GM18505 (cell line): ENCODE measurements around the gene MXD4.
"Not testable (repeated sequence)": the region's sequence is repeated elsewhere in the genome, so short reads cannot be mapped to it uniquely, and the experiment has no call there.

Source experiments
- ATAC-seq: cut with Tn5 transposase; IDR thresholded peaks from one replicate; pipeline ENCODE4 v1.9.1; 2021; ENCODE audit not compliant: unreplicated experiment
- POLR2A ChIP-seq: IDR thresholded peaks from 4 replicates; pipeline ENCODE4 v1.6.1; 2011; ENCODE audit warnings: borderline replicate concordance; ENCODE audit not compliant: insufficient read depth, insufficient read length; ENCODE audit errors: extremely low read depth

MXD4 gene

GRCh38 chr4:2275546-2276251 lies 13.8 kb upstream of the MXD4 start:
- ATAC-seq = no peak
- no peak for TF ChIP-seq POLR2A

GRCh38 chr4:2275044-2275397 lies 13.1 kb upstream of the MXD4 start:
- ATAC-seq = not testable (repeated sequence)

- no peak for TF ChIP-seq POLR2A
- no peak for ATAC-seq
Observed at GRCh38 chr4:2274320-2275043, 12.6 kb upstream of the MXD4 start.

- no peak for ATAC-seq
- TF ChIP-seq POLR2A = no peak
Observed at GRCh38 chr4:2273657-2274319, 11.9 kb upstream of the MXD4 start.

GRCh38 chr4:2273221-2273620 lies 11.3 kb upstream of the MXD4 start:
- no peak for TF ChIP-seq POLR2A
- ATAC-seq = no peak

GRCh38 chr4:2272828-2273120 lies 10.9 kb upstream of the MXD4 start:
- no peak for TF ChIP-seq POLR2A
- ATAC-seq = no peak

- no peak for ATAC-seq
- TF ChIP-seq POLR2A = no peak
Observed at GRCh38 chr4:2272026-2272827, 10.3 kb upstream of the MXD4 start.

GRCh38 chr4:2271279-2272025 lies 9.5 kb upstream of the MXD4 start:
- no peak for ATAC-seq
- TF ChIP-seq POLR2A = no peak

GRCh38 chr4:2270341-2271165 lies 8.6 kb upstream of the MXD4 start:
- ATAC-seq = no peak
- no peak for TF ChIP-seq POLR2A

GRCh38 chr4:2269618-2270163 lies 7.8 kb upstream of the MXD4 start:
- ATAC-seq = no peak
- TF ChIP-seq POLR2A = no peak

GRCh38 chr4:2269206-2269531 lies 7.3 kb upstream of the MXD4 start:
- TF ChIP-seq POLR2A = no peak
- no peak for ATAC-seq
